DMS153 (cell line): ENCODE results near the gene EVX1.

Experiments used
- DNase-seq: peaks from one replicate; lab custom pipeline; 2025; lab: John Stamatoyannopoulos, UW

EVX1 gene

GRCh38 chr7:27242555-27243339, at the start of gene EVX1:
EVX1 (plus strand) TSS chr7:27242802; CDS start chr7:27243031, 229 bp downstream.
- DNase-seq, result peak; percentile 59

- no peak for DNase-seq
These were observed 49.1 kb upstream of the EVX1 start for GRCh38 chr7:27193335-27194001.

- DNase-seq, result no peak
These were observed 48.6 kb upstream of the EVX1 start for GRCh38 chr7:27194002-27194352.

- no peak for DNase-seq
These were observed 47.8 kb upstream of the EVX1 start for GRCh38 chr7:27194686-27195379.

GRCh38 chr7:27196287-27196767, 46.3 kb upstream of the EVX1 start:
- DNase-seq, result peak; percentile 72

- no peak for DNase-seq
These were observed 45.2 kb upstream of the EVX1 start for GRCh38 chr7:27197137-27198042.

GRCh38 chr7:27198138-27198841, 44.3 kb upstream of the EVX1 start:
- DNase-seq, result no peak

GRCh38 chr7:27198871-27199801, 43.5 kb upstream of the EVX1 start:
- no peak for DNase-seq

- peak; percentile 36 for DNase-seq
These were observed 42.5 kb upstream of the EVX1 start, which contains the start of gene HOXA13 for GRCh38 chr7:27199849-27200760. HOXA13 (minus strand) TSS chr7:27200091; CDS start chr7:27200077, 14 bp downstream.

- DNase-seq, result no peak
These were observed 41.6 kb upstream of the EVX1 start for GRCh38 chr7:27200761-27201579.

- no peak for DNase-seq
These were observed 41.0 kb upstream of the EVX1 start for GRCh38 chr7:27201580-27202017.

GRCh38 chr7:27202018-27202861, 40.4 kb upstream of the EVX1 start:
- DNase-seq, result no peak

GRCh38 chr7:27202862-27203134, 39.8 kb upstream of the EVX1 start:
- DNase-seq, result no peak

GRCh38 chr7:27203365-27203953, 39.1 kb upstream of the EVX1 start:
- no peak for DNase-seq

GRCh38 chr7:27203964-27204594, 38.5 kb upstream of the EVX1 start:
- DNase-seq, result no peak

GRCh38 chr7:27204851-27205322, 37.7 kb upstream of the EVX1 start:
- no peak for DNase-seq
